Activated CD8-positive, alpha-beta T cell treated with anti-CD3 and anti-CD28 coated beads for 36 hours (primary cell): ENCODE data around the gene SPAM1. TPM values are rescaled to one million over a fixed set of nuclear protein-coding genes. Genes with fewer than 3 reads are reported as not detected.

Experiments used
- ATAC-seq: fragments of 200-7000 bp; cut with Tn5 transposase; one replicate; pipeline ENCODE4 v1.10.0; 2021; ENCODE audit warnings: mild to moderate bottlenecking, moderate library complexity
- CTCF ChIA-PET: fragments of 350-600 bp; sonication (Branson Sonifier 250); formaldehyde crosslinking; loops from one replicate; lab custom pipeline; 2021; ENCODE audit warnings: antibody characterized with exemption; lab: Charles Lee
- POLR2A ChIA-PET: fragments of 350-600 bp; sonication (Branson Sonifier 250); formaldehyde crosslinking; loops from one replicate; lab custom pipeline; 2021; ENCODE audit warnings: antibody characterized with exemption; lab: Charles Lee
- DNase-seq: peaks from one replicate; pipeline ENCODE4 v3.0.0-alpha.2; 2020
- H3K27ac Mint-ChIP-seq: one replicate; pipeline ENCODE4 v1.8.0; 2021; ENCODE audit warnings: mild to moderate bottlenecking, mixed read lengths
- H3K27me3 Mint-ChIP-seq: one replicate; pipeline ENCODE4 v1.8.0; 2021; ENCODE audit warnings: mixed read lengths
- H3K36me3 Mint-ChIP-seq: one replicate; pipeline ENCODE4 v1.8.0; 2021; ENCODE audit warnings: low read depth, mixed read lengths
- H3K4me1 Mint-ChIP-seq: one replicate; pipeline ENCODE4 v1.8.0; 2021; ENCODE audit warnings: low read depth, mixed read lengths
- H3K4me3 Mint-ChIP-seq: one replicate; pipeline ENCODE4 v1.8.0; 2021; ENCODE audit warnings: mild to moderate bottlenecking, moderate library complexity, mixed read lengths
- H3K9me3 Mint-ChIP-seq: one replicate; pipeline ENCODE4 v1.8.0; 2021; ENCODE audit warnings: mixed read lengths
- CTCF ChIP-seq: fragments of 200-600 bp; IDR thresholded peaks from one replicate; pipeline ENCODE4 v1.8.0; 2022; ENCODE audit warnings: antibody characterized with exemption, mild to moderate bottlenecking
- intact Hi-C: fragments of 100-400 bp; cut with micrococcal nuclease; formaldehyde crosslinking; loops from one replicate; pipeline ENCODE4 v1.10.0; 2022
- total RNA-seq, 2 experiments: library from RNA; stranded (reverse); gene quantifications; one replicate each; pipeline ENCODE4 v1.2.3, GENCODE V29; 2021

Gene SPAM1
- total RNA-seq, 2 experiments from 2014 or later, result not detected

GRCh38 chr7:123935436-123936381, 10.7 kb downstream of the SPAM1 start:
- ChIA-PET POLR2A (no interaction called here), CTCF (no interaction called here)
- H3K36me3 Mint-ChIP-seq, result no peaks in the 10 kb centered on the region
- H3K4me3 Mint-ChIP-seq, result no peak overlapping the region
- no peaks in the 10 kb centered on the region for H3K4me1 Mint-ChIP-seq
- H3K9me3 Mint-ChIP-seq, result peaks cover 5% of the 10 kb centered on the region
- no peak for DNase-seq
- no peaks in the 10 kb centered on the region for H3K27me3 Mint-ChIP-seq
- no peak overlapping the region for H3K27ac Mint-ChIP-seq
- no peak for ATAC-seq
- TF ChIP-seq CTCF, result no peak
- intact Hi-C loops, result no loop called here

DNA sequence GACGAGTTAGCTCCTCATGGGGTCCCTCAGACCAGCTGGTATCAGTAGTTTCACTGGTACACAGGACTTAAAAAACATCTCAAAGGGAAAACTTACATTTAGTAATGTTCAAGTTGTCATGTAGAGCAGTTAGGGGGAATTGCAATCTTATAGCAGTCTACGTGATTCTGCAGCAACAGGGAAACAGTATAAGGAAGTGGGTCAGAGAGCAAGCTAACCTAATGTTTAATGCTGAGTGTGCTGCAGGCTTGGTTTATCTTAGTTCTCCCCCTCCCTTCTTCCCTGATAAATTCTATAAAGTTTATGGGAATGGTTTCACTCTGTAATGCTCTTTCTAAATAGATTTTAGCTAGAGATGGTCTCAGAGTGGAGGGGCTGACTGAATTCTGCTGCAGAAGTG, 11.3 kb downstream of the SPAM1 start:
- Mint-ChIP-seq H3K4me1 (no peaks in the 10 kb centered on the region), H3K27me3 (peaks cover 4% of the 10 kb centered on the region), H3K9me3 (peaks cover 5% of the 10 kb centered on the region), H3K4me3 (no peak overlapping the region), H3K27ac (no peak overlapping the region), H3K36me3 (no peaks in the 10 kb centered on the region)
- POLR2A ChIA-PET, result no interaction called here
- ATAC-seq, result no peak
- DNase-seq, result no peak
- no peak for TF ChIP-seq CTCF
- CTCF ChIA-PET, result no interaction called here
- intact Hi-C loops, result no loop called here

GRCh38 chr7:123939784-123940183, 14.7 kb downstream of the SPAM1 start:
- ChIA-PET POLR2A (no interaction called here), CTCF (no interaction called here)
- intact Hi-C loops, result no loop called here
- H3K4me1 Mint-ChIP-seq, result no peaks in the 10 kb centered on the region
- TF ChIP-seq CTCF, result no peak
- H3K9me3 Mint-ChIP-seq, result peaks cover 5% of the 10 kb centered on the region
- no peak overlapping the region for H3K27ac Mint-ChIP-seq
- DNase-seq, result no peak
- no peak for ATAC-seq
- no peak overlapping the region for H3K4me3 Mint-ChIP-seq
- H3K36me3 Mint-ChIP-seq, result no peaks in the 10 kb centered on the region
- peaks cover 4% of the 10 kb centered on the region for H3K27me3 Mint-ChIP-seq

DNA sequence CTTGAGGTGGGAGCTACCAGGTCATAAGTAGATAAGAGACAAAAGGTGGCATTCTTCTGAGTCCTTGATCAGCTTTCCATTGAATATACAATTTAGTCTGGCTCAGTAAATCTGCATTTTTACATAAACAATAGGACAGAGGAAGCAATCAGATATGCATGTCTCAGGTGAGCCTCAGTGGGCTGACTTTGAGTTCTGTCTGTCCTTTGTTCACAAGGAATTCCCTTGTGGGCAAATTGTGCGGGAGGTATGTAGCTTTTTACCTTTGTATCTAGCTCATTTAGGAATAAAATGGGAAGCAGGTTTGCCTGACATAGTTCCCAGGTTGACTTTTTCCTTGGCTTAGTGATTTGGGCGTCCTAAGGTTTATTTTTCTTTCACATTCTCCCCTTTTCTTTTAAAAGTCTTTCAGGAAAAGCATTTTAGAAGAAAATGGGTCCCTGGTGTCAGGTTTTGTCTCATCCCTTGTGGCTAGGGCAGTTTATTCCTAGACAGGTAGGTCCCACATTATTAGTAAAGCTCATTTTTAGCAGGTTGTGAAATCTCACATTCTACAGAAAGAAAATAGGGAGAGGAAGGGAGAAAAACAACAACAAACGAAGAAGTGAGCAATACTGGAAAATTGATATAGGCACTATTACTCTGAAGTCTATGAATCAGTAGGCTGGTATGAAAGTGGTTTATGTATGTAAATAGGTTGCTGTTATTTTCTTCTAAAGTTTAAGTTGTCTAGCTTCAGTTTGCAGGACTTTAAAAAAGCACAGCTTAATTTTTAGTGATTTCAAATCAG, 16.5 kb downstream of the SPAM1 start:
- H3K4me1 Mint-ChIP-seq, result no peaks in the 10 kb centered on the region
- intact Hi-C loops, result no loop called here
- ChIA-PET CTCF (no interaction called here), POLR2A (no interaction called here)
- peaks cover 4% of the 10 kb centered on the region for H3K27me3 Mint-ChIP-seq
- no peaks in the 10 kb centered on the region for H3K36me3 Mint-ChIP-seq
- DNase-seq, result no peak
- no peak overlapping the region for H3K4me3 Mint-ChIP-seq
- H3K27ac Mint-ChIP-seq, result no peak overlapping the region
- H3K9me3 Mint-ChIP-seq, result no peaks in the 10 kb centered on the region
- ATAC-seq, result no peak
- TF ChIP-seq CTCF, result no peak

- no peaks in the 10 kb centered on the region for H3K9me3 Mint-ChIP-seq
- ChIA-PET CTCF (no interaction called here), POLR2A (no interaction called here)
- intact Hi-C loops, result no loop called here
- DNase-seq, result no peak
- H3K27ac Mint-ChIP-seq, result no peak overlapping the region
- H3K4me3 Mint-ChIP-seq, result no peak overlapping the region
- H3K36me3 Mint-ChIP-seq, result no peaks in the 10 kb centered on the region
- H3K27me3 Mint-ChIP-seq, result peaks cover 4% of the 10 kb centered on the region
- H3K4me1 Mint-ChIP-seq, result no peaks in the 10 kb centered on the region
- ATAC-seq, result no peak
- TF ChIP-seq CTCF, result no peak
Observed at GRCh38 chr7:123944395-123944794, 19.4 kb downstream of the SPAM1 start.
